ENCODE data around the gene E2F8. TPM values are rescaled to one million over a fixed set of nuclear protein-coding genes. Genes with fewer than 3 reads are reported as not detected.

The E2F8 gene
- total and polyA plus RNA-seq, 11 donors = 0.84 to 6.6 (median 3.3) TPM

DNA sequence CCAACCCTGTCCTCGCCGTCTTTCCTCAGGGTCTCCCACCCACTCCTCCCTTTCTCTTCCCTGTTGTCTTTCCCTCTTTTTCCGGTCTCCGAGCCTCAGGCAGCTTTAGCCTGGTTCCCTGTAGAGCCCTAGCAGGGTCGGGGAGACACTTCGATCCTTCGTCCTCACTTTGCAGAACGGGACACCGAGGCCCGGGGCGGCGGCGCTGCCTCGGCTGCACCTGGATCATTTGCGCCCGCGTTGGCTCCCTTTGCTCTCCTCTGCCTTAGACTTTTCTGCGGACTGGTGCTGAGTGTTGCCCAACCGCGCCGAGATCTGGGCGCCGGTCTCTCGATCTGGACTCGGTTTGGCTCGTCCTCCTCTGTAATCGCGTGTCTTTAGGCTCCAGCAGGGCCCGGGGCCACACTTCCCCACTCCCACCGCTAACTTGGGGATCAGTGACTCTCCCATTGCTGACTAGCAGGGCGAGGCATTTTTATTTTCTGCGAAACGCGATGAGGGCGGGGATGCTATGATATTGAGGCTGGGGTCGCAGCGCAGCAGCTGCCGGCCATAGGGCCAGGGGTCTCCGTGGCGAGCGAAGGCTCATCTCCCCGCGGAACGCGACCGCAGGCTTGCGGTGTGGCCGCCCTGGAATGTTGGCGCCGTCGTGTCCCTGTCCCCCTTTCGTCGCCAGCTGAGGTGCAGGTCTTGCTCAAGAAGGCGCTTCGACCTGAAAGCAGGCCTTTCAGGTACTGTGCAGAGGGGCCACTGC lies 1.6 kb upstream of the E2F8 start:
- 12 to 25% (median 15%) methylated on average over 14 to 55 of the region's 55 CpGs for WGBS, 4 donors
- Histone ChIP-seq H3K9me3 (no peaks in the 10 kb centered on the region), H3K4me3 (peak overlapping the region; percentile 52 to 86 (median 68)), H3K36me3 (no peaks in the 10 kb centered on the region), H3K27ac (no peak overlapping the region), H3K4me1 (peaks cover 0 to 43% (median 19%) of the 10 kb centered on the region in 12 donors), H3K27me3 (peaks cover 0 to 41% (median 22%) of the 10 kb centered on the region in 9 donors)
- intact Hi-C loops (cut with DNase I) = loop anchor here in 3 of 10 donors (5.0 to 10.0 kb wide), 5 partner anchors 50 to 168 kb away; partner anchors contain the start of gene ZDHHC13 (in 1 of the 3)
- no peak for TF ChIP-seq POLR2A (IDR thresholded peaks at IDR 0.05)
- TF ChIP-seq, protein P1, sequence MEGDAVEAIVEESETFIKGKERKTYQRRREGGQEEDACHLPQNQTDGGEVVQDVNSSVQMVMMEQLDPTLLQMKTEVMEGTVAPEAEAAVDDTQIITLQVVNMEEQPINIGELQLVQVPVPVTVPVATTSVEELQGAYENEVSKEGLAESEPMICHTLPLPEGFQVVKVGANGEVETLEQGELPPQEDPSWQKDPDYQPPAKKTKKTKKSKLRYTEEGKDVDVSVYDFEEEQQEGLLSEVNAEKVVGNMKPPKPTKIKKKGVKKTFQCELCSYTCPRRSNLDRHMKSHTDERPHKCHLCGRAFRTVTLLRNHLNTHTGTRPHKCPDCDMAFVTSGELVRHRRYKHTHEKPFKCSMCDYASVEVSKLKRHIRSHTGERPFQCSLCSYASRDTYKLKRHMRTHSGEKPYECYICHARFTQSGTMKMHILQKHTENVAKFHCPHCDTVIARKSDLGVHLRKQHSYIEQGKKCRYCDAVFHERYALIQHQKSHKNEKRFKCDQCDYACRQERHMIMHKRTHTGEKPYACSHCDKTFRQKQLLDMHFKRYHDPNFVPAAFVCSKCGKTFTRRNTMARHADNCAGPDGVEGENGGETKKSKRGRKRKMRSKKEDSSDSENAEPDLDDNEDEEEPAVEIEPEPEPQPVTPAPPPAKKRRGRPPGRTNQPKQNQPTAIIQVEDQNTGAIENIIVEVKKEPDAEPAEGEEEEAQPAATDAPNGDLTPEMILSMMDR (IDR thresholded peaks at IDR 0.05) = no peak
- DNase-seq = peak in 1 of 5 donors; percentile 23
- ATAC-seq = peak in 1 of 4 donors; percentile 4

DNA sequence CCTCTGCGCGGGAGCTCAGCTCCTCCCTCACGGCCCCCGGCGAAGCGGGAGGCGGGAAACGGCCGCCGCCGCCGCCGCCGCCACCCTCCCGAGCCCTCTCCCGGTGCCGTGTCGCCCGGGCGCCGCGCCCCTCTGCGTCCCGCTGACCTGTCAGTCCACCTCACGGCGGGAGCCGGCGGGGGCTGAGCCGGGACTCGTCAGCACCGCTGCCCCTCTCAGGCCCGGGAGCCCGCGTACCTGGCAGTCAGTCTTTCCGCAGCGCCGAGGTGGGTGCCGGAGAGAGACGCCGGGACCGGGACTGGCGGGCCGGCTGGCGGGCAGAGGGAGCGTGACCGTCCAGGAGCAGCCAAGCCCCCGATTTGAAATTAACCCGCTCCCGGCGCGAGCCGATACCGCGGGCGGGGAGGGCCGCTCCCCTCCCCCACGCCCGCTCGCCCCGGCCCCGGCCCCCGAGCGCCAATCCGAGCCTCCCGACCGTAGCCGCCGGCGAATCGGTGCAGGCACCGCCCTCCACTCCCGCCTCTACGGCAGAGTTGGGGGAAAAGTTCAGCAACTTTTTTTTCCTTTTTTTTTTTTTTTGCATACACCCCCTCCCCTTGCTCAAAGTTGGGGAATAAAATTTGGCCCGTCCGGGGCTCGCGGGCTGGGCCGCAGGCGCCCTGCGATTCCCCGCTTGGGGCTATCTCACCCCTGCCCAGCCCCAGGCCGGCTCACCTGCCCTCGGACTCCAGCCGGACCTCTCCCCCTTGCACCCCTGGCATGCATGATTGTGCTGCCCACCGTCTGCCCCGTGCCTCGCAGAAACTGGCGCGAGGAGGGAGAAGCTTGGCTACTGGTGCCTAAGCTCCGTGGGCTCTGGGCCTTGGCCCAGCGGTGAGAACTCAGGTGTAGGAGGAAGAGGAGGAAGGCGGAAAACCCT lies 774 bp upstream of the E2F8 start:
- Histone ChIP-seq H3K4me1 (peaks cover 0 to 43% (median 19%) of the 10 kb centered on the region in 12 donors), H3K27me3 (peaks cover 0 to 41% (median 22%) of the 10 kb centered on the region in 9 donors), H3K27ac (peak overlapping the region in 1 of 12 donors; percentile 43), H3K4me3 (peak overlapping the region; percentile 52 to 86 (median 68)), H3K36me3 (no peaks in the 10 kb centered on the region), H3K9me3 (no peaks in the 10 kb centered on the region)
- intact Hi-C loops (cut with DNase I) = loop anchor here in 4 of 10 donors (2.0 to 10.0 kb wide), 6 partner anchors 41 to 167 kb away; partner anchors contain the start of genes CSRP3 (in 1 of the 4) and ZDHHC13 (in 1 of the 4)
- peak in 3 of 4 donors; percentile 34 to 66 (median 55) for ATAC-seq
- WGBS, 4 donors = 1 to 2% (median 1%) methylated on average over 53 to 92 of the region's 92 CpGs
- DNase-seq = peak in 4 of 5 donors; percentile 23 to 68 (median 38)
- no peak for TF ChIP-seq POLR2A (IDR thresholded peaks at IDR 0.05)
- TF ChIP-seq, protein P1 (IDR thresholded peaks at IDR 0.05) = no peak

DNA sequence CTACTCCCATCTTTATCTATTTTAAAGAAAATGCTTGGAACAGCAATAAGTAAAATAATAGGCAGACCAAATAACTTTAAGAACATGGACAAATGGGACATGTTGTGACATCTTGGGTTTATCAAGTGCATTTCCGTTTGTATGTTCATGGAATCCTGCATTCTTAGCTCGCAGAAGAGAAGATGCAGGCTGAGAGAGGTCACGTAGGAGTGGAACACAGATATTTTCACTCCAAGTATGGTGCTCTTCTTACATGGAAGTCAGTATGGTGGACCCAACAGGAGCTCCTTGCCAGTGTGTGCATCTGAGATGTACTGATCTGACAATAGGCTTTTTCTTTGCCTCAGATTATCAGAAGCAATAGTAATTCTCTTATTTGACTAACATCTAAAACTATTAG lies 1.7 kb downstream of the E2F8 start:
- peak overlapping the region in 6 of 12 donors; percentile 1 to 76 (median 10) for H3K27ac ChIP-seq
- TF ChIP-seq POLR2A (IDR thresholded peaks at IDR 0.05) = no peak
- TF ChIP-seq, protein P1 (IDR thresholded peaks at IDR 0.05) = no peak
- no peaks in the 10 kb centered on the region for H3K9me3 ChIP-seq
- H3K4me3 ChIP-seq = peak overlapping the region in 4 of 12 donors; percentile 5 to 77 (median 72)
- peaks cover 0 to 34% (median 22%) of the 10 kb centered on the region in 9 donors for H3K27me3 ChIP-seq
- WGBS, 4 donors = 56 to 66% (median 60%) methylated on average over 3 of the region's 3 CpGs
- peaks cover 0 to 40% (median 19%) of the 10 kb centered on the region in 12 donors for H3K4me1 ChIP-seq
- H3K36me3 ChIP-seq = peaks cover 0 to 8% (median 0%) of the 10 kb centered on the region in 9 donors
- intact Hi-C loops (cut with DNase I) = loop anchor here in 2 of 10 donors (5.0 kb wide), 2 partner anchors 37 to 42 kb away; partner anchors contain the start of gene CSRP3 (in 1 of the 2)
- DNase-seq (no peak), ATAC-seq (no peak)

Measured in heart left ventricle (tissue), 16 donors.